HEK293T (cell line): ENCODE measurements around the gene MED12L.

Experiments used
- CTCF ChIA-PET: fragments of 350-600 bp; formaldehyde crosslinking; extraction: SDS; loops from one replicate; lab custom pipeline; 2021; ENCODE audit warnings: antibody characterized with exemption, inconsistent platforms; lab: Yijun Ruan, JAX
- POLR2A ChIA-PET: fragments of 350-600 bp; formaldehyde crosslinking; extraction: SDS; loops from one replicate; lab custom pipeline; 2020; ENCODE audit warnings: antibody characterized with exemption, inconsistent platforms; lab: Yijun Ruan, JAX
- DNase-seq: peaks from one replicate; pipeline ENCODE4 v3.0.0; 2012; ENCODE audit warnings: mixed read lengths; ENCODE audit errors: extremely low spot score
- ARNT ChIP-seq: fragments of 450-650 bp; IDR thresholded peaks from 2 replicates; pipeline ENCODE4 v1.6.1; 2017; ENCODE audit warnings: mild to moderate bottlenecking
- BHLHE40 ChIP-seq: fragments of 450-650 bp; IDR thresholded peaks from 2 replicates; pipeline ENCODE4 v1.6.1; 2016; ENCODE audit warnings: mild to moderate bottlenecking, moderate library complexity, borderline replicate concordance
- CTBP1 ChIP-seq: fragments of 450-650 bp; IDR thresholded peaks from 2 replicates; pipeline ENCODE4 v1.6.1; 2016; ENCODE audit warnings: borderline replicate concordance
- ELF4 ChIP-seq: fragments of 450-650 bp; IDR thresholded peaks from 2 replicates; pipeline ENCODE4 v1.6.1; 2017; ENCODE audit warnings: antibody characterized with exemption
- FOXA1 ChIP-seq: fragments of 450-650 bp; IDR thresholded peaks from 2 replicates; pipeline ENCODE4 v1.6.1; 2016; ENCODE audit warnings: mild to moderate bottlenecking
- FOXK2 ChIP-seq: fragments of 450-650 bp; IDR thresholded peaks from 2 replicates; pipeline ENCODE4 v1.6.1; 2016; ENCODE audit warnings: mild to moderate bottlenecking
- FOXM1 ChIP-seq: fragments of 450-650 bp; IDR thresholded peaks from 2 replicates; pipeline ENCODE4 v1.6.1; 2017; ENCODE audit warnings: mild to moderate bottlenecking, borderline replicate concordance
- HDGF ChIP-seq: fragments of 450-650 bp; IDR thresholded peaks from 2 replicates; pipeline ENCODE4 v1.6.1; 2017; ENCODE audit warnings: antibody characterized with exemption, borderline replicate concordance
- L3MBTL2 ChIP-seq: fragments of 450-650 bp; conservative IDR thresholded peaks from 2 replicates; pipeline ENCODE4 v1.6.1; 2016; ENCODE audit warnings: mild to moderate bottlenecking
- LEF1 ChIP-seq: fragments of 450-650 bp; IDR thresholded peaks from 2 replicates; pipeline ENCODE4 v1.6.1; 2017; ENCODE audit warnings: mild to moderate bottlenecking, borderline replicate concordance
- NFRKB ChIP-seq: fragments of 450-650 bp; IDR thresholded peaks from 2 replicates; pipeline ENCODE4 v1.6.1; 2016; ENCODE audit warnings: mild to moderate bottlenecking, moderate library complexity
- PKNOX1 ChIP-seq: fragments of 450-650 bp; IDR thresholded peaks from 2 replicates; pipeline ENCODE4 v1.6.1; 2016
- SP1 ChIP-seq: fragments of 450-650 bp; IDR thresholded peaks from 2 replicates; pipeline ENCODE4 v1.6.1; 2017
- SUZ12 ChIP-seq: fragments of 450-650 bp; IDR thresholded peaks from 2 replicates; pipeline ENCODE4 v1.6.1; 2016; ENCODE audit warnings: mild to moderate bottlenecking
- TARDBP ChIP-seq: fragments of 450-650 bp; IDR thresholded peaks from 2 replicates; pipeline ENCODE4 v1.6.1; 2016
- ZNF384 ChIP-seq: fragments of 450-650 bp; IDR thresholded peaks from 2 replicates; pipeline ENCODE4 v1.6.1; 2016

The MED12L gene

GRCh38 chr3:151330899-151331298 lies 245.4 kb downstream of the MED12L start:
- ChIA-PET CTCF (interaction anchor here (1.0 kb wide), 1 partner anchor 103 kb away, joined by 3 read pairs; no protein-coding TSS in a partner anchor), POLR2A (no interaction called here)
- no peak for TF ChIP-seq FOXK2
- no peak for TF ChIP-seq ELF4
- TF ChIP-seq HDGF, result no peak
- TF ChIP-seq FOXM1, result no peak
- TF ChIP-seq NFRKB, result no peak
- TF ChIP-seq FOXA1, result no peak
- TF ChIP-seq TARDBP, result no peak
- TF ChIP-seq SP1, result no peak
- no peak for TF ChIP-seq PKNOX1

GRCh38 chr3:151331696-151332095 lies 246.2 kb downstream of the MED12L start:
- TF ChIP-seq ELF4 (no peak), TARDBP (no peak), FOXM1 (no peak), HDGF (no peak), L3MBTL2 (no peak), LEF1 (no peak), SUZ12 (no peak), NFRKB (no peak)
- no peak for DNase-seq
- POLR2A ChIA-PET, result no interaction called here
- CTCF ChIA-PET, result interaction anchor here (1.0 kb wide), 1 partner anchor 104 kb away, joined by 3 read pairs; no protein-coding TSS in a partner anchor

More at GRCh38 chr3:151330899-151331298, 245.4 kb downstream of the MED12L start:
- no peak for DNase-seq

GRCh38 chr3:151345859-151346258 lies 260.4 kb downstream of the MED12L start:
- ChIA-PET CTCF (no interaction called here), POLR2A (no interaction called here)
- TF ChIP-seq SP1, result no peak
- TF ChIP-seq CTBP1, result no peak
- TF ChIP-seq FOXM1, result no peak
- TF ChIP-seq BHLHE40, result no peak
- no peak for TF ChIP-seq ELF4
- TF ChIP-seq NFRKB, result no peak
- TF ChIP-seq FOXK2, result no peak
- TF ChIP-seq ARNT, result no peak
- no peak for TF ChIP-seq LEF1
- TF ChIP-seq FOXA1, result no peak
- no peak for TF ChIP-seq L3MBTL2
- TF ChIP-seq PKNOX1, result no peak
- TF ChIP-seq TARDBP, result no peak
- TF ChIP-seq SUZ12, result no peak
- no peak for TF ChIP-seq HDGF
- TF ChIP-seq ZNF384, result no peak
- no peak for DNase-seq

GRCh38 chr3:151346292-151346691 lies 260.8 kb downstream of the MED12L start:
- TF ChIP-seq L3MBTL2 (no peak), SP1 (no peak), FOXK2 (no peak), CTBP1 (no peak), BHLHE40 (no peak), NFRKB (no peak), ZNF384 (no peak), LEF1 (no peak), ELF4 (no peak), HDGF (no peak)
- CTCF ChIA-PET, result no interaction called here

GRCh38 chr3:151347432-151347831 lies 262.0 kb downstream of the MED12L start:
- ChIA-PET CTCF (no interaction called here), POLR2A (no interaction called here)
- no peak for TF ChIP-seq TARDBP
- TF ChIP-seq NFRKB, result no peak
- no peak for TF ChIP-seq ARNT
- no peak for TF ChIP-seq ZNF384
- no peak for TF ChIP-seq FOXK2
- no peak for TF ChIP-seq FOXM1
- TF ChIP-seq CTBP1, result no peak
- no peak for TF ChIP-seq ELF4
- TF ChIP-seq BHLHE40, result no peak
- no peak for TF ChIP-seq PKNOX1
- TF ChIP-seq HDGF, result no peak
- DNase-seq, result no peak

More at GRCh38 chr3:151346292-151346691, 260.8 kb downstream of the MED12L start:
- DNase-seq, result no peak
- POLR2A ChIA-PET, result no interaction called here

GRCh38 chr3:151350656-151351055 lies 265.2 kb downstream of the MED12L start:
- TF ChIP-seq HDGF (no peak), CTBP1 (no peak), ARNT (no peak), TARDBP (no peak), BHLHE40 (no peak), PKNOX1 (no peak), SUZ12 (no peak), ZNF384 (no peak), FOXK2 (no peak), LEF1 (no peak), L3MBTL2 (no peak), FOXM1 (no peak), SP1 (no peak), ELF4 (no peak), FOXA1 (no peak)
- no peak for DNase-seq
- ChIA-PET CTCF (no interaction called here), POLR2A (no interaction called here)
